ENCODE results near the gene NPEPPS. TPM values are rescaled to one million over a fixed set of nuclear protein-coding genes. Genes with fewer than 3 reads are reported as not detected.

Gene NPEPPS
- total RNA-seq, 1 experiment from 2014 or later, result 137 TPM

DNA sequence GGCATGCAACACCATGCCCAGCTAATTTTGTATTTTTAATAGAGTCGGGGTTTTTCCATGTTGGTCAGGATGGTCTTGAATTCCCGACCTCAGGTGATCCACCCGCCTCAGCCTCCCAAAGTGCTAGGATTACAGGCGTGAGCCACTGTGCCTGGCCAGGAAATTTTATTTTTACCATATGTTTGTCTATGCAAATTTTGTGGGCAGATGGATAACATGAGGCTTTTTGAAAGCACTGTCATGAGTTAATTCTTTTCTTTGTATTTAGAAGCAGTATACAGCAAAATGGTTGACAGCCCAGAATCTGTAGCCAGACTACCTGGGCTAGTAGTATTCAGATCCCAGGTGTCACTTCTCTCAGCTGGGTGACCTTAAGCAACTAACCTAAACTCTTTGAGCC lies 110.3 kb downstream of the NPEPPS start:
- H3K27me3 ChIP-seq (ENCODE audit: control insufficient read depth, insufficient read depth, low read length), result no peaks in the 10 kb centered on the region
- ChIA-PET POLR2A (no interaction called here), CTCF (no interaction called here)
- no peak overlapping the region for H3K27ac ChIP-seq (ENCODE audit: low read length)
- TF ChIP-seq CTCF (IDR thresholded peaks at IDR 0.05), result no peak
- TF ChIP-seq POLR2AphosphoS5 (IDR thresholded peaks at IDR 0.05; ENCODE audit: low read depth, low read length), result no peak
- no peak for TF ChIP-seq TCF7L2 (IDR thresholded peaks at IDR 0.05; ENCODE audit: low read depth, low read length)
- TF ChIP-seq SIN3A (IDR thresholded peaks at IDR 0.05; ENCODE audit: borderline replicate concordance, insufficient read depth, low read depth, low read length), result no peak
- TF ChIP-seq, protein P1, sequence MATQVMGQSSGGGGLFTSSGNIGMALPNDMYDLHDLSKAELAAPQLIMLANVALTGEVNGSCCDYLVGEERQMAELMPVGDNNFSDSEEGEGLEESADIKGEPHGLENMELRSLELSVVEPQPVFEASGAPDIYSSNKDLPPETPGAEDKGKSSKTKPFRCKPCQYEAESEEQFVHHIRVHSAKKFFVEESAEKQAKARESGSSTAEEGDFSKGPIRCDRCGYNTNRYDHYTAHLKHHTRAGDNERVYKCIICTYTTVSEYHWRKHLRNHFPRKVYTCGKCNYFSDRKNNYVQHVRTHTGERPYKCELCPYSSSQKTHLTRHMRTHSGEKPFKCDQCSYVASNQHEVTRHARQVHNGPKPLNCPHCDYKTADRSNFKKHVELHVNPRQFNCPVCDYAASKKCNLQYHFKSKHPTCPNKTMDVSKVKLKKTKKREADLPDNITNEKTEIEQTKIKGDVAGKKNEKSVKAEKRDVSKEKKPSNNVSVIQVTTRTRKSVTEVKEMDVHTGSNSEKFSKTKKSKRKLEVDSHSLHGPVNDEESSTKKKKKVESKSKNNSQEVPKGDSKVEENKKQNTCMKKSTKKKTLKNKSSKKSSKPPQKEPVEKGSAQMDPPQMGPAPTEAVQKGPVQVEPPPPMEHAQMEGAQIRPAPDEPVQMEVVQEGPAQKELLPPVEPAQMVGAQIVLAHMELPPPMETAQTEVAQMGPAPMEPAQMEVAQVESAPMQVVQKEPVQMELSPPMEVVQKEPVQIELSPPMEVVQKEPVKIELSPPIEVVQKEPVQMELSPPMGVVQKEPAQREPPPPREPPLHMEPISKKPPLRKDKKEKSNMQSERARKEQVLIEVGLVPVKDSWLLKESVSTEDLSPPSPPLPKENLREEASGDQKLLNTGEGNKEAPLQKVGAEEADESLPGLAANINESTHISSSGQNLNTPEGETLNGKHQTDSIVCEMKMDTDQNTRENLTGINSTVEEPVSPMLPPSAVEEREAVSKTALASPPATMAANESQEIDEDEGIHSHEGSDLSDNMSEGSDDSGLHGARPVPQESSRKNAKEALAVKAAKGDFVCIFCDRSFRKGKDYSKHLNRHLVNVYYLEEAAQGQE (IDR thresholded peaks at IDR 0.05; ENCODE audit: insufficient read depth in 1 of 2, low read depth in 2 of 2, low read length in 1 of 2), result no peak
- H3K4me3 ChIP-seq (ENCODE audit: low read depth in 2 of 2, low read length in 2 of 2), result no peak overlapping the region
- no peak for ATAC-seq
- in situ Hi-C loops (cut with HindIII; ENCODE audit: low pct_unique_long_range_greater_than_20kb, low sequenced_read_pairs) (no loop called here), intact Hi-C loops (cut with micrococcal nuclease; ENCODE audit: unreplicated experiment) (no loop called here)
- BruUV-seq (replicated peaks), result no TSS peak
- H3K9me3 ChIP-seq (ENCODE audit: control insufficient read depth, insufficient read depth, low read depth, low read length), result no peaks in the 10 kb centered on the region
- DNase-seq (ENCODE audit: low read depth, low spot score), result no peak
- H3K4me1 ChIP-seq (ENCODE audit: control insufficient read depth, insufficient read depth, low read length), result no peaks in the 10 kb centered on the region
- no peaks in the 10 kb centered on the region for H3K36me3 ChIP-seq (ENCODE audit: control insufficient read depth, insufficient read depth, low read length)

- Histone ChIP-seq H3K4me1 (ENCODE audit: control insufficient read depth, insufficient read depth, low read length) (peaks cover under 1% of the 10 kb centered on the region; the same call in 1 of the 2 replicates), H3K27ac (ENCODE audit: low read length) (no peak overlapping the region), H3K36me3 (ENCODE audit: control insufficient read depth, insufficient read depth, low read length) (no peaks in the 10 kb centered on the region), H3K27me3 (ENCODE audit: control insufficient read depth, insufficient read depth, low read length) (no peaks in the 10 kb centered on the region), H3K9me3 (ENCODE audit: control insufficient read depth, insufficient read depth, low read depth, low read length) (no peaks in the 10 kb centered on the region), H3K4me3 (ENCODE audit: low read depth in 2 of 2, low read length in 2 of 2) (no peak overlapping the region)
- DNase-seq (ENCODE audit: low read depth, low spot score) (no peak), ATAC-seq (no peak)
- TF ChIP-seq CTCF (IDR thresholded peaks at IDR 0.05), result no peak
- TF ChIP-seq TCF7L2 (IDR thresholded peaks at IDR 0.05; ENCODE audit: low read depth, low read length), result no peak
- TF ChIP-seq, protein P1 (IDR thresholded peaks at IDR 0.05; ENCODE audit: insufficient read depth in 1 of 2, low read depth in 2 of 2, low read length in 1 of 2), result no peak
- no peak for TF ChIP-seq SIN3A (IDR thresholded peaks at IDR 0.05; ENCODE audit: borderline replicate concordance, insufficient read depth, low read depth, low read length)
- TF ChIP-seq POLR2AphosphoS5 (IDR thresholded peaks at IDR 0.05; ENCODE audit: low read depth, low read length), result no peak
- in situ Hi-C loops (cut with HindIII; ENCODE audit: low pct_unique_long_range_greater_than_20kb, low sequenced_read_pairs), result no loop called here
- no TSS peak for BruUV-seq (replicated peaks)
- ChIA-PET POLR2A (no interaction called here), CTCF (no interaction called here)
- intact Hi-C loops (cut with micrococcal nuclease; ENCODE audit: unreplicated experiment), result no loop called here
Measured at GRCh38 chr17:47643116-47643515, 112.2 kb downstream of the NPEPPS start.

Measured in Panc1 (cell line).